ENCODE data around the gene WIF1. TPM values are rescaled to one million over a fixed set of nuclear protein-coding genes. Genes with fewer than 3 reads are reported as not detected.

The WIF1 gene, protein sequence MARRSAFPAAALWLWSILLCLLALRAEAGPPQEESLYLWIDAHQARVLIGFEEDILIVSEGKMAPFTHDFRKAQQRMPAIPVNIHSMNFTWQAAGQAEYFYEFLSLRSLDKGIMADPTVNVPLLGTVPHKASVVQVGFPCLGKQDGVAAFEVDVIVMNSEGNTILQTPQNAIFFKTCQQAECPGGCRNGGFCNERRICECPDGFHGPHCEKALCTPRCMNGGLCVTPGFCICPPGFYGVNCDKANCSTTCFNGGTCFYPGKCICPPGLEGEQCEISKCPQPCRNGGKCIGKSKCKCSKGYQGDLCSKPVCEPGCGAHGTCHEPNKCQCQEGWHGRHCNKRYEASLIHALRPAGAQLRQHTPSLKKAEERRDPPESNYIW
- 0.20 TPM for total RNA-seq

DNA sequence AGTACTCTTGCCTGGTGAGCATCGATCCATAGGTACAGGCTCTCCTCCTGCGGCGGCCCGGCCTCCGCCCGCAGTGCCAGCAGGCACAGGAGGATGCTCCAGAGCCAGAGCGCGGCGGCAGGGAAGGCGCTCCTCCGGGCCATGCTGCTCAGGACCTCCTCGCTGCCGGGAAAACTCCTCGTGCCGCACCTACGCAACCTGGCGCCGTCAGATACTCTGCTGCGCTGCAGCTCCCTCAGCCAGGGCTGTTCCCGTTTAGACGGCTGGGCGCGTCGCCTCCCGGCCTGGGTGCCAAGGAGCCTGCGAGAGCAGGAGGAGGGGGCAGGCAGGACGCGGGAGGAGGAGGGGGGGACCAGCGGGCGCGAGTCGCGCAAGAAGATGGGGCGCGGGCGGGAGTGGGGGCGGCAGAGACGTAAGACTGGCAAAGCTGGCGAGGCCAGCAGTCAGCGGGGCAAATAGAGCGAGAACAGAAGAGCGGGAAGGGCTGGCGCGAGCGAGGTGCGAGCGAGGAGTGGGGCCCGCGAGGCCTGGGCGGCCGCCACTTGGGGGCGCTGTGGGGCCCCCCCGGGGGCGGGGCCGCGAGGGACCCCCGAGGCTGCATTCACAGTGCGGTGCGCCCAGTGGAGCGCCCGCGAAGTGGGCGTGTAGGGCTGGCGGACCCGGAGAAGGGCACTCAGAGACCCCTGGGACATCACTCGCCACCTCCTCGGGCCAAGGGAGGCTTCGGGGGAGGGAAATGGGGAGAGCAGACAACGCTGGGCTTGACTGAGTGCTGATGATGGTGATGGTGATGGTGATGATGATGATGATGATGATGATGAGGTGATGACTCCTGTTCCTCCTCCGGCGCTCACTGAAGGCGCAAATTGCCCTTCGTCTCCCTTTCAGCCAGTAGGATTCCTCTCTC lies at the start of gene WIF1:
WIF1 (minus strand) TSS at position 257 of the 907 bp plus-strand sequence; CDS start at position 143, 114 bp downstream.
- peak; percentile 42 for ATAC-seq

GRCh38 chr12:65170209-65170881 lies 49.2 kb upstream of the WIF1 start:
- peak; percentile 72 for ATAC-seq

GRCh38 chr12:65169320-65170208 lies 48.5 kb upstream of the WIF1 start, which contains the start of gene LEMD3:
TSS of gene LEMD3 (plus strand) at chr12:65169583. CDS start at chr12:65169597, 14 bp downstream.
- ATAC-seq = peak; percentile 99

DNA sequence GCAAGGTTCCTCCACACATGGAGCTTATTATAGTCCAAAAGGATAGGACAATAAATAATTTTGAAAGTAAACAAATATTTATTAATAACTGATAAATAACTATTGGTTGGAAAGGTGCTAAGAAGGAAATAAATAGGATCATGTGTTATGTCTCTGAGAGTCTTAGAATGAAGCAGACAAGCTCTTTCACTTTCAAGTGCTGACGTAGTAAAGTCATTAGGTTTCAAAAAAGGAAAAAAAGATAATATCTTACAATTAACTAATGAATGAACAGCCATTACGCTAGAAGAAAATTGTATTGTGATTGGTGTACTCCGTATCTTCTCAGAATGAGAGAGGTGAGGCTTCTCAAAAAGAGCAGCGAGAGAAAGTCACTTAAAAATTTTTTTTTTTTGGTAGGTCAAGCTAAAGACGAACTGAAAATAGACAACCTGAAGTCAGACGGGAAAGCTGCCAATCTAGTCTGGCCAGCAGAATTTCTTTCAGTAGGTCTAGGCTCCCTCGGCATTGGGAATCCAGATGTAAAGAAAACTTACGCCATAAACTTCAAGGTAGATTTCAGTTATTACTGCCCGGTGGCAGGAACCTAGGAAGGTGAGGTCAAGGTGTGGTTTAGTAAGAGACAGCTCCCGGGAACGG lies 47.7 kb upstream of the WIF1 start:
- no peak for ATAC-seq

- no peak for ATAC-seq
These were observed 43.7 kb upstream of the WIF1 start for GRCh38 chr12:65164774-65165173.

DNA sequence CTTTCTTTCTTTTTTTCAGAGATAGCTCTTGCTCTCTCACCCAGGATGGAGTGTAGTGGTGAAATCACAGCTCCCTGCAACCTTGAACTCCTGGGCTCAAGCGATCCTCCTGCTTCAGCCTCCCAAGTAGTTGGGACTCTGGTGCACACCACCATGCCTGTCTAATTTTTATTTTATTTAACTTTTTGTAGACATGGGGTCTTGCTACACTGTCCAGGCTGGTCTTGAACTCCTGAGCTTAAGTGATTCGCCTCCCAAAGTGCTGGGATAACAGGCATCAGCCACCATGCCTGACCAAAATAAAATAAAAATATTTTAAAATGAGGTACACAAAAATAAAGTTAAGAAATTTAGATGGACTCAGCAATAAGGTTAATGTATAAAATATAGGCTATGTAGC lies 43.1 kb upstream of the WIF1 start:
- ATAC-seq = no peak

GRCh38 chr12:65162609-65163008 lies 41.5 kb upstream of the WIF1 start:
- no peak for ATAC-seq

DNA sequence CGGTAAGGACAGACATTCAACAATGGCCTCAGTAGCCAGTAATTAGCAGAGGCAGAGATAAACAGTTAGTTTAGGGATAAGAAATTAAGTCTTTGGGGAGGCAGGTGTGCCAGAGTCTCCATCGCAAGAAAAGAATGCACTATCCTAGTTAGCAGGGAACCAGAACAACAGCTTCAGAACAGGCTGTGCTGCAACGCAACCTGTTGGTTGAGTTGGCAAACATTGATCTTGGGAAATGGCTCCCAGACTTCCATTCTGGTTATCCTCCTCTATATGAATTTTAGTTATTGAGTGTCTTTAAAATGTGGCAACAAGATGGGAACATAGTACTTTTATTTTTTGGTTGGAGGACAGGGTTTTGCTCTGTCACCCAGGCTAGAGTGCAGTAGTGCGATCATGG lies 36.0 kb upstream of the WIF1 start:
- no peak for ATAC-seq

GRCh38 chr12:65156366-65156841 lies 35.3 kb upstream of the WIF1 start:
- ATAC-seq = no peak

DNA sequence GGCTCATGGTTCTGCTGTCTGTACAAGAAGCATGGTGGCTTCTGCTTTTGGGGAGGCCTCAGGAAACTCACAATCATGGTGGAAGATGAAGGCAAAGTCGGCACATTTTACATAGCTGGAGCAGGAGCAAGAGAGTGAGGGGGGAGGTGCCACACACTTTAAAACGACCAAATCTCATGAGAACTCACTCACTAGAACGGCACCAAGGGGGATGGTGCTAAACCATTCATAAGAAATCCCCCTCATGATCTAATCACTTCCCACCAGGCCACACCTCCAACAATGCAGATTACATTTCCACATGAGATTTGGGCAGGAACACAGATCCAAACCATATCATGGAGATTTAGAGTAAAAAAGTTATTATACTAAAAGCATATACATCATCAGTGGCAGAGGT lies 34.7 kb upstream of the WIF1 start:
- no peak for ATAC-seq

- ATAC-seq = no peak
These were observed 31.5 kb upstream of the WIF1 start for GRCh38 chr12:65152596-65152995.

DNA sequence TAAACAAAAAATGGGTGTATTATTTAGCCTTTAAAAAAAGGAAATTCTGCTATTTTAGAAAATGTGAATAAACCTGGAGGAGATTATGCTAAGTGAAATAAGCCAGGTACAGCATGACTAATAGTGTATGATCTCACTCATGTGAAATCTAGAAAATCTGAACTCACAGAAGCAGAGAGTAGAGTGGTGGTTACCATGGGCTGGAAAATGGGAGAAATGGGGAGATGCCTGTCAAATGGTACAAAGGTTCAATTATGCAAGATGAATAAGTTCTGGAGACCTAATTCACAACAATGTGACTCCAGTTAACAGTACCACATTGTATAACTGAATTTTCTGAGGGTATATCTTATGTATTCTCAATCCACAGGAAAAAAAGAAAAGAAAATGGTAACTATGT lies 30.9 kb upstream of the WIF1 start:
- ATAC-seq = no peak

DNA sequence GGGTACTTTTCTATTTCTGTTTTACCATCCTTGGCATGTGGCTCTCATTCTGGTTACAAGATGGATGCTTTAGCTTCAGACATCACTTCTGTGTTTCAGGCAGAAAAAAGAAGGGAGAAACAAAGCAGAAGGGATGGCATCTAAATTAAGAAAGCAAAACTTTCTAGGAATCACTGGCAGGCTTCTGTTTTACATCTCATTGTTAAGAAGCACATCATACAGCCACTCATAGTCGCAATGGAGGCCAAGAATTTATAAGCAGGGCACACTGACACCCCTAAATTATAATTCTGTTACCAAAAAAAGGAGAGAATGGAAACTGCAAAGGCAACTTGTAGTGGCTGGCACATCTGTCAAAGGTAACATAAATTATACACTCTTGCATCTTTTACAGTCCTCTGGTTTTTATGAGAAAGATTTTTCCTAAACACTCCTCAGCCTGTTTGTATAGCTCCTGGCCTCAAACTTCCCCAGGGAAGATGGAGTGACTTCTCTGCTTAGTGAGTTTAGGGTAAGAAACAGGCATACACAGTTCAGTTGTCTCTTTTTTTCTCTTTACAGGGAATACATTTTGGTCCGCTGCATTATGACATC lies 26.3 kb upstream of the WIF1 start:
- ATAC-seq = no peak

DNA sequence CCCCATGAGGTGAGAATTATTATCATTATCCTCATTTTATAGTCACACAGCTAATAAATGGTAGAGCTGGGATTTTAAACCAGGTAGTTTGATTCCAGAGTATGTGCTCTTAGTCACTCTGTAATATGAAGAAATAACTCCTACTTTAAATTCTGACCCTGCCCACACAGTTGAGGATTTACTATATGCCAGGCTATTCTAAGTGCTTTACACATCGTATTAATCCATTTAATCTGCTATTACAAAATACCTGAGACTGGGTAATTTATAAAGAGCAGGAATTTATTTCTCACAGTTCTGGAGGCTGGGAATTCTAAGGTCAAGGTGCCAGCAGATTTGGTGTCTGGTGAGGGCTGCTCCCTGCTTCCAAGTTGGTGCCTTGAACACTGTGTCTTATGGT lies 19.6 kb upstream of the WIF1 start:
- peak; percentile 59 for ATAC-seq

DNA sequence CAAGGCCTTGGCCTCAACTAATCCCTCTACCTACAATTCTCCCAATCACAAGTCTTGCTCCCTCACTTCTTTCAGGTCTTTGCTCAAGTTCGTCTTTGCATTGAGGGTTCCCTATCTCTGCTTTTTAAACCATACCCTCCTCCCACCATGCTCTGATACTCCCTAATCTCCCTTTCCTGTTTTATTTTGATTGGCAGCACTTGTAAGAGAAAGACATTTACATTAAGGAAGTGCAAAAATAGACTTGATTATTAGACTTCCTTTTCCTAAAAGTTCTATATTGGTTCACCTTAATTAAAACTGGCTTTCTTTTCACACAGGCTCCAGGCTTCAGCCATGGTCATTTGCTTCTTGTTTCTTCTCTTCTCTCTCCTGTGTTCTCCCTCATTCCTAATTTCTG lies 18.3 kb upstream of the WIF1 start:
- ATAC-seq = no peak

- no peak for ATAC-seq
These were observed 12.8 kb upstream of the WIF1 start for GRCh38 chr12:65133879-65134278.

DNA sequence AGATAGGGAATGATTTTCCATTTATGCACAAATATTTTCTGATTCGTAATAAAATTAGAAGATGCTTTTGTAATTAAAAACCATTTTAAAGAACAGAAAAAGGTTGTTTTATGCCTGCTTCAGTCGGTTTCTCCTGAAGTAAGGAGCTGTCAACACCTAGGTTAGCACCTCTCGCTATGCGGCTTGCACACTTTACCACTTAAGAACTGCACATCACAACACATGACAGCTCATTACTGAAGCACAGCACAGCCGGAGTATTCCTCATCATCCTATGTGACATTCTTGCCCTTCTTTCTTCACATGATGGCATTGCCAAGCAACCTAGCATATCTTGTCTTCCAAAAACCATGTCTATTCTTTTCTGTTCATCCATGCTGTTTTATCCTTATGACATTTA lies 5.4 kb upstream of the WIF1 start:
- ATAC-seq = no peak

DNA sequence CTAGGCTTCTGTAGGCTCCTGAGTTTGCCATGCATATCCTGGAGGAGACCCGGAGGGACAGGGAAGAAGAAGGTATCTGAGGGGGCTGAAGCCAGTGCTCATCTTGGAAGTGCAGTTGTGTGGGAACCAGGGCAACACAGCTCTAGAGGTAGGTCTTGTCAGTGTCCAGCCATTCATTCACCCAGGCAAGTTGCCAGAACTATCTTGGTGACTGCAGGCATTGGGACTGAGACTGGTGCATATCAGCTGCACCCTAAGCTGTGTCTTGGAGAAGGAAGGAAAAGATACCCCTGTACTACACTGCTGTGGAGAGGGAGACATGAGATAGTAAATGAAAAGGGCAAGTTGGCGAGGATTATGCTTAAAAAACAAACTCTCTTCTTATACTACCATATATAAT lies 4.9 kb upstream of the WIF1 start:
- ATAC-seq = no peak

DNA sequence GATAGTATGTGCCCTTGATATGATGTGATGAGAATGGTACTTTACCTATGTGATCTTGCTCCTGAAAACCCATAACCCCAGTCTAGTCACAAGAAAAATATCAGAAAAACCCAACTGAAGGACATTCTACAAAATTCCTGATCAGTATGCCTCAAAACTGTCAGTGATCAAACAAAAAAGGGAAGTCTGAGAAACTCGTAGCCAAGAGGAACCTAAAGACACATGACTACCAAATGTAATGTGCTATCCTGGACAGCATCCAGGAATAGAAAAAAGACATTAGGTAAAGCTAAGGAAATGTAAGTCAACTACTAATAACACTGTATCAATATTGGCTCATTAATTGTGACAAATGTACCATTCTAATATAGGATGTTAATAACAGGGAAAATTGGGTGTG lies 4.1 kb upstream of the WIF1 start:
- ATAC-seq = no peak

GRCh38 chr12:65123435-65124063 lies 2.4 kb upstream of the WIF1 start:
- no peak for ATAC-seq

Measured in esophagus mucosa (tissue), 1 donor.